Suprapubic skin (tissue), 4 donors: ENCODE results near the gene UGT1A7. TPM values are rescaled to one million over a fixed set of nuclear protein-coding genes. Genes with fewer than 3 reads are reported as not detected.

Experiments
- total RNA-seq, 4 donors: library from RNA; depleted of rRNA; stranded (reverse); fragments of >200 nt; gene quantifications; one replicate each; pipeline ENCODE4 v1.1.0, GENCODE V29; 2016

Gene UGT1A7
- total RNA-seq, 4 donors from 2014 or later = 1.3 to 8.0 (median 2.2) TPM

Other genes with a start within 250 kb of the UGT1A7 start
- 100 to 1,000 TPM in 1 of 4 donors, 10 to 100 TPM in 3; 16.2 to 125 (median 40.1) TPM for gene USP40, start 115.1 kb upstream of the UGT1A7 start, total RNA-seq
- under 1 TPM in 1 of 4 donors, not detected in 3; 0.47 TPM for gene UGT1A8, start 64.3 kb upstream of the UGT1A7 start, total RNA-seq
- not detected for gene UGT1A10, start 45.5 kb upstream of the UGT1A7 start, total RNA-seq
- gene UGT1A9, start 10.0 kb upstream of the UGT1A7 start, total RNA-seq = not detected
- gene UGT1A6, start 11.0 kb downstream of the UGT1A7 start, total RNA-seq = 10 to 100 TPM in 3 of 4 donors, 1 to 10 TPM in 1; 7.4 to 26.3 (median 19.5) TPM
- 1 to 10 TPM in 2 of 4 donors, under 1 TPM in 2; 0.56 to 3.2 (median 1.2) TPM for gene UGT1A5, start 31.0 kb downstream of the UGT1A7 start, total RNA-seq
- gene UGT1A4, start 36.8 kb downstream of the UGT1A7 start, total RNA-seq = 1 to 10 TPM in 3 of 4 donors, not detected in 1; 1.8 to 2.6 (median 2.3) TPM
- gene UGT1A3, start 47.1 kb downstream of the UGT1A7 start, total RNA-seq = 1 to 10 TPM in 1 of 4 donors, under 1 TPM in 1, not detected in 2; 0.98 to 3.0 TPM
- 1 to 10 TPM in 1 of 4 donors, under 1 TPM in 2, not detected in 1; 0.24 to 1.5 (median 0.72) TPM for gene UGT1A1, start 78.4 kb downstream of the UGT1A7 start, total RNA-seq
- gene MROH2A, start 96.4 kb downstream of the UGT1A7 start, total RNA-seq = not detected
- gene HJURP, start 172.6 kb downstream of the UGT1A7 start, total RNA-seq = 1 to 10 TPM; 1.7 to 7.1 (median 3.9) TPM
- under 1 TPM in 2 of 4 donors, not detected in 2; 0.34 to 0.72 TPM for gene TRPM8, start 235.5 kb downstream of the UGT1A7 start, total RNA-seq